ENCODE measurements around the gene UQCR10.

UQCR10 gene

DNA sequence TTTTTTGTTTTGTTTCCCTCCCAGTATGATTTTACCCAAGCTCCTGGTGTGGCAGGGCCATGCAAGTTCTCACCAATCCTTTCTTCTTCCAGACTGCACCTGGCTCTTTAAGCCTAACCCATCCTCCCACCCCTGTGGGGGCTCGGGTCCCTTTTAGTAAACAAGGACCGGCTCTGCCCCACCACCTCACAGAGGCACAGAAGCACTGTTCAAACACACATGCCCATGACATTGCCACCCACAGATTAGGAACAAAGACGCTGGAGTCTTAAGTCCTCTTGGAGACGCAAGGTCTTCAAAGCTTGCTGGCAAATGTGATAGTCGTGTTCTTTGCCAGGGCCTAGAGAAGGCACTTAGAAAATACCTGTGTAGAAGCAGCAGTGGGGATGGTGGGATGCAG, 18.9 kb downstream of the UQCR10 start:
- Histone ChIP-seq H3K27ac (ENCODE audit: low read length) (no peak overlapping the region), H3K4me3 (ENCODE audit: low read length) (no peak overlapping the region), H3K79me2 (ENCODE audit: low read length) (no peaks in the 10 kb centered on the region), H4K20me1 (ENCODE audit: insufficient read depth, low read length) (no peaks in the 10 kb centered on the region), H2AFZ (ENCODE audit: low read depth, low read length) (no peak overlapping the region), H3K36me3 (replicated peaks; ENCODE audit: low read depth, low read length) (peaks cover 36% of the 10 kb centered on the region), H3K4me2 (ENCODE audit: low read length) (no peak overlapping the region), H3K27me3 (ENCODE audit: low read depth, low read length) (no peaks in the 10 kb centered on the region), H3K9ac (ENCODE audit: low read length) (no peak overlapping the region), H3K9me3 (ENCODE audit: insufficient read depth, low read length) (no peaks in the 10 kb centered on the region), H3K4me1 (ENCODE audit: low read length) (no peaks in the 10 kb centered on the region)
- TF ChIP-seq, protein P1, sequence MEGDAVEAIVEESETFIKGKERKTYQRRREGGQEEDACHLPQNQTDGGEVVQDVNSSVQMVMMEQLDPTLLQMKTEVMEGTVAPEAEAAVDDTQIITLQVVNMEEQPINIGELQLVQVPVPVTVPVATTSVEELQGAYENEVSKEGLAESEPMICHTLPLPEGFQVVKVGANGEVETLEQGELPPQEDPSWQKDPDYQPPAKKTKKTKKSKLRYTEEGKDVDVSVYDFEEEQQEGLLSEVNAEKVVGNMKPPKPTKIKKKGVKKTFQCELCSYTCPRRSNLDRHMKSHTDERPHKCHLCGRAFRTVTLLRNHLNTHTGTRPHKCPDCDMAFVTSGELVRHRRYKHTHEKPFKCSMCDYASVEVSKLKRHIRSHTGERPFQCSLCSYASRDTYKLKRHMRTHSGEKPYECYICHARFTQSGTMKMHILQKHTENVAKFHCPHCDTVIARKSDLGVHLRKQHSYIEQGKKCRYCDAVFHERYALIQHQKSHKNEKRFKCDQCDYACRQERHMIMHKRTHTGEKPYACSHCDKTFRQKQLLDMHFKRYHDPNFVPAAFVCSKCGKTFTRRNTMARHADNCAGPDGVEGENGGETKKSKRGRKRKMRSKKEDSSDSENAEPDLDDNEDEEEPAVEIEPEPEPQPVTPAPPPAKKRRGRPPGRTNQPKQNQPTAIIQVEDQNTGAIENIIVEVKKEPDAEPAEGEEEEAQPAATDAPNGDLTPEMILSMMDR (IDR thresholded peaks at IDR 0.05; ENCODE audit: low read depth, low read length), result no peak
- TF ChIP-seq EZH2phosphoT487 (IDR thresholded peaks at IDR 0.05; ENCODE audit: low read depth), result no peak

DNA sequence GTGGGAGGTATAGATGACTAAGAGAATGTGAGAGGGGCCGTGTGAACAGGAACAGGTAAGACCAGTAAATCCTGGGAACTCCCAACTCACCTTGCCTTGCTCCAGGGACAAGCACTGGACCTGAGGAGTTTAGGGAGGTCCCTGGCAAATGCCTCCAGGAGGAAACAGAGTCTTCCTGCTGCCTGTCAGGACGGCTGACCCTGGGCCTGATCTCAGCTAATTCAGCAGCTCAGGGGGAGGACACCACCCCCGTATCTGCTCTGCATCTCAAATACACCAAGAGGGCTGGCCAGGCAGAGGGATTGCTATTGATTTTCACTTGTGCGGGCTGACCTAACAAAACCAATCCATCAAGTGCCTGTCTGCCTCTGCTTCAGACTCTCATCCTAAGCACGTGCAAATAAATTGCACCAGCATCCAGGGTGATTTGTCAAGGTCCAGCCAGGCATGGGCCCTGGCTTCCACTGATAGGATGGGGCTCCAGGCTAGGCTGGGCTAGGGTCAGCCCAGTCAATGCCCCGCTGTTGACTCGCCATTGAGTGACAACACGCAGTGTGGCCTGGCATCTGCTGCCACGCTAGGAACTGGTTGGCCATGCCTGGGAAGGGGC, 20.3 kb downstream of the UQCR10 start:
- Histone ChIP-seq H3K27me3 (ENCODE audit: low read depth, low read length) (no peaks in the 10 kb centered on the region), H3K36me3 (replicated peaks; ENCODE audit: low read depth, low read length) (peaks cover 43% of the 10 kb centered on the region), H3K79me2 (ENCODE audit: low read length) (no peaks in the 10 kb centered on the region), H2AFZ (ENCODE audit: low read depth, low read length) (no peak overlapping the region), H3K9me3 (ENCODE audit: insufficient read depth, low read length) (no peaks in the 10 kb centered on the region), H3K4me2 (ENCODE audit: low read length) (no peak overlapping the region), H3K4me3 (ENCODE audit: low read length) (no peak overlapping the region), H3K4me1 (ENCODE audit: low read length) (no peaks in the 10 kb centered on the region), H4K20me1 (ENCODE audit: insufficient read depth, low read length) (no peaks in the 10 kb centered on the region), H3K9ac (ENCODE audit: low read length) (no peak overlapping the region), H3K27ac (ENCODE audit: low read length) (no peak overlapping the region)
- TF ChIP-seq EZH2phosphoT487 (IDR thresholded peaks at IDR 0.05; ENCODE audit: low read depth), result no peak
- TF ChIP-seq, protein P1 (IDR thresholded peaks at IDR 0.05; ENCODE audit: low read depth, low read length), result no peak

DNA sequence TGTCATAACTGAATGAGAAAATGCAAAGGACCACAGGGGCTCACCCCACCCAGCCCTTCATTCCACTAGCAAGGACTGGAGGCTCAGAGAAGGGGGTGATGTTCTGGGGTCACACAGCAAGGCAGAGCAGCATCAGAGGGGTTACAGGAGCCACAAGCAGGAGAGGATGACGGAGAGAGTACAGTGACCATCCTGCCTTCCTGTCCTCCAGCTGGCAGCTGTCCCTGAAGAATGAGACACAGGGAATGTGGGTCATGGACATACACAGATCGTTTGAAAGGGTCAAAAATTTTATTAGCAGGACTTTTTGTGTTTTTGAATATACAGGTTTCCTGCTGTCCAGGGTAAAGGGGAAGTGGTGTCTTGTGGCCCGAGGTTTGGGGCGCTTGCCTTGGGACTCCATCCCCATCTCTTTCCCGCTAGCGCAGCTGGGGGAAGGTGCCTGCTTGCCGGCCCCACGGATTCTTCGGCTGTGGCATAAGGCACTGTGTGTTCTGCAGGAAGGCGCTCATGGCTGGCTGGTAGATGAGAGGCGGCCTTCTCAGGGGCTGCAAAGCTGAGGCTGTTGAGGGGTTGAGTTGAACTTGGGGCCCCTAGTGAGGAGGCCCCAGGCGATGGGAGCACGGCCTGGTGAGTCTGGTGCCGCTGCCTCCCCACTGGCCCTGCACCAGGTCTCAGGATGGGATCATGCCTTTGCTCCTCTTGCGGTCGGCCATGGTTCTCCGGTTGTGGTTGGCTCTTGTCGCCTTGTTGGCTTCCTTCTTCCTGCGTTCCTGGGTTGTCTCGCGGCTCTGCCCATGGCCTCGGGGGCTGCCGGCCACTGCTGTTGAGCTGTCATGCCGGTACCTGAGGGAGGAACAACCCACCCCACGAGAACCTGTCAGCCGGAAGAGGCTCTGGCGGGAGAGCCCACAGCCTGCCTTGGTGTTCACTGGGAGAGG, 21.4 kb downstream of the UQCR10 start:
- Histone ChIP-seq H3K79me2 (ENCODE audit: low read length) (no peaks in the 10 kb centered on the region), H3K4me3 (ENCODE audit: low read length) (no peak overlapping the region), H3K27me3 (ENCODE audit: low read depth, low read length) (no peaks in the 10 kb centered on the region), H3K9me3 (ENCODE audit: insufficient read depth, low read length) (no peaks in the 10 kb centered on the region), H3K27ac (ENCODE audit: low read length) (no peak overlapping the region), H3K36me3 (replicated peaks; ENCODE audit: low read depth, low read length) (peaks cover 52% of the 10 kb centered on the region), H4K20me1 (ENCODE audit: insufficient read depth, low read length) (no peaks in the 10 kb centered on the region), H2AFZ (ENCODE audit: low read depth, low read length) (no peak overlapping the region), H3K4me1 (ENCODE audit: low read length) (no peaks in the 10 kb centered on the region), H3K9ac (ENCODE audit: low read length) (no peak overlapping the region), H3K4me2 (ENCODE audit: low read length) (no peak overlapping the region)
- no peak for TF ChIP-seq EZH2phosphoT487 (IDR thresholded peaks at IDR 0.05; ENCODE audit: low read depth)
- TF ChIP-seq, protein P1 (IDR thresholded peaks at IDR 0.05; ENCODE audit: low read depth, low read length), result no peak

DNA sequence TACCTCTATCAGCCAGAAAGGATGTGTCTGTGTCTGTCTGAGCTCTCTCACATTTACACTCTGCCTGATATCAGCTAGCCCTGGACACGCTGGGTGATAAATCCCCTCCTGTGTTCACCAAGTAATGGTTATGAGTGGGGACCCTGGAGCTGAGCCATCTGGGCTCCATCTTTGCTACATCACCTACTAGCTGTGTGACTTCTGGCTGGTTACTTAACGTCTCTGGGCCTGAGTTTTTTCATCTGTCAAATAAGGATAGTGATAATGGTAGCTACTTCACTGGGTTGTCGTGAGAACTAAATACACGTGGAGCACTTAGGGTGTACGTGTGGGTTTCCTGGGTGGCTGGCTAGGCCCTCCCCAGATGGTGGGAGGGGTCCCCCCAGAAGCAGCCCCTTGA, 22.9 kb downstream of the UQCR10 start:
- no peaks in the 10 kb centered on the region for H4K20me1 ChIP-seq (ENCODE audit: insufficient read depth, low read length)
- no peak overlapping the region for H2AFZ ChIP-seq (ENCODE audit: low read depth, low read length)
- no peak overlapping the region for H3K4me2 ChIP-seq (ENCODE audit: low read length)
- no peak overlapping the region for H3K27ac ChIP-seq (ENCODE audit: low read length)
- peaks cover 52% of the 10 kb centered on the region for H3K36me3 ChIP-seq (replicated peaks; ENCODE audit: low read depth, low read length)
- no peaks in the 10 kb centered on the region for H3K9me3 ChIP-seq (ENCODE audit: insufficient read depth, low read length)
- no peak overlapping the region for H3K9ac ChIP-seq (ENCODE audit: low read length)
- H3K27me3 ChIP-seq (ENCODE audit: low read depth, low read length), result no peaks in the 10 kb centered on the region
- H3K4me3 ChIP-seq (ENCODE audit: low read length), result no peak overlapping the region
- H3K79me2 ChIP-seq (ENCODE audit: low read length), result no peaks in the 10 kb centered on the region
- H3K4me1 ChIP-seq (ENCODE audit: low read length), result no peaks in the 10 kb centered on the region
- TF ChIP-seq, protein P1 (IDR thresholded peaks at IDR 0.05; ENCODE audit: low read depth, low read length), result no peak
- no peak for TF ChIP-seq EZH2phosphoT487 (IDR thresholded peaks at IDR 0.05; ENCODE audit: low read depth)
